Measurements from ENCODE around the gene MKLN1. TPM values are rescaled to one million over a fixed set of nuclear protein-coding genes. Genes with fewer than 3 reads are reported as not detected.
"Not testable (repeated sequence)": the region's sequence is repeated elsewhere in the genome, so short reads cannot be mapped to it uniquely, and the experiment has no call there.

The MKLN1 gene
- total RNA-seq, 1 donor from 2014 or later: 46.1 TPM

DNA sequence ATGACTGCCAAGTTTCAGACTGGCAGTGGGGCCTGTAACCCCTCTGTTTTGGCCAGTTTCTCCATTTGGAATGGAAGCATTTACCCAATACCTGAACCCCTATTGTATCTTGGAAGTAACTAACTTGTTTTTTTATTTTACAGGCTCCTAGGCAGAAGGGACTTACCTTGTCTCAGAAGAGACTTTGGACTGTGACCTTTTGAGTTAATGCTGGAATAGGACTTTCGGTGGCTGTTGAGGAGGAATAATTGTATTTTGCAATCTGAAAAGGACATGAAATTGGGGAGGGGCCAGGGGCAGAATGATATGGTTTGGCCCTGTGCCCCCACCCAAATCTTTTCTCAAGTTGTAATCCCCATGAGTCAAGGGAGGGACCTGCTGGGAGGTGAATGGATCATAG lies 20.0 kb upstream of the MKLN1 start:
- intact Hi-C loops (cut with micrococcal nuclease): no loop called here

- intact Hi-C loops (cut with micrococcal nuclease): no loop called here
Measured at GRCh38 chr7:131312838-131313237, 14.8 kb upstream of the MKLN1 start.

GRCh38 chr7:131320603-131321002 lies 7.1 kb upstream of the MKLN1 start:
- intact Hi-C loops (cut with micrococcal nuclease): loop anchor here (10.0 kb wide), 2 partner anchors 656 to 876 kb away; partner anchors contain the start of genes CEP41 and COPG2

DNA sequence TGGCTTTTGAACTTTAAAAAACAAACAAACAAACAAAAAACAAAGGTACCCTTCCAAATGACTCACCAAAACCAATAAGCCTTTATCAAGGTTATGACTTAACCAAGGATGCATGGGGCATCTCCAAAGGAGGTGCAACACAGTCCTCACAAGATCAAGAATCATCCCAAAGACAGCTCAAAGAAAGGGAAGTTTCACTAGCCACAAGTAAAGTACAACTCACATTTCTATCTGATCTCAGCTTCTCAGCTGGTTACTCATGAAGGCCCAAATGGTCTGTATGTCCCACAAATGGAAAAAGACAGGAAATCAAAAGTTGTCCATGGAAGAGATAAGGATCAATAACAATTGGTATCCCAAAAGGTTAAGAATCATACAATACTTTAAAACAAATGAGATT lies 6.0 kb upstream of the MKLN1 start:
- intact Hi-C loops (cut with micrococcal nuclease): loop anchor here (10.0 kb wide), 2 partner anchors 657 to 877 kb away; partner anchors contain the start of genes CEP41 and COPG2

- intact Hi-C loops (cut with micrococcal nuclease): loop anchor here (10.0 kb wide), 2 partner anchors 657 to 877 kb away; partner anchors contain the start of genes CEP41 and COPG2
Measured at GRCh38 chr7:131322061-131322460, 5.6 kb upstream of the MKLN1 start.

DNA sequence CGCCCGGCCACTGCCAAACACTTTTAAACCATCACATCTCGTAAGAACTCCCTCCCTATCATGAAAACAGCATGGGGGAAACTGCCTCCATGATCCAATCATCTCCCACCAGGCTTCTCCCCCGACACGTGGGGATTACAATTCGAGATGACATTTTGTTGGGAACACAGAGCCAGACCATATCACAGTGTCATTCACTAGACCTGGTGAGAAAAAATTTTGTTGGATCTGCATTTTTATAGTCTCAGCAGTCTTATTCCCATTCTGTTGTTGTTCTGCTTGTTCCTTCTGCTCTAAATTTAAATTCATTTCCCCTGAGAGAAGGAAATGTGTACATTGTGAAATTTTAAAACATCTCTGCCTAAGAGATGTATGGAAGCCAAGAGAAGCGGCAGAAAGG lies 4.8 kb upstream of the MKLN1 start:
- intact Hi-C loops (cut with micrococcal nuclease): loop anchor here (10.0 kb wide), 2 partner anchors 658 to 878 kb away; partner anchors contain the start of genes CEP41 and COPG2

DNA sequence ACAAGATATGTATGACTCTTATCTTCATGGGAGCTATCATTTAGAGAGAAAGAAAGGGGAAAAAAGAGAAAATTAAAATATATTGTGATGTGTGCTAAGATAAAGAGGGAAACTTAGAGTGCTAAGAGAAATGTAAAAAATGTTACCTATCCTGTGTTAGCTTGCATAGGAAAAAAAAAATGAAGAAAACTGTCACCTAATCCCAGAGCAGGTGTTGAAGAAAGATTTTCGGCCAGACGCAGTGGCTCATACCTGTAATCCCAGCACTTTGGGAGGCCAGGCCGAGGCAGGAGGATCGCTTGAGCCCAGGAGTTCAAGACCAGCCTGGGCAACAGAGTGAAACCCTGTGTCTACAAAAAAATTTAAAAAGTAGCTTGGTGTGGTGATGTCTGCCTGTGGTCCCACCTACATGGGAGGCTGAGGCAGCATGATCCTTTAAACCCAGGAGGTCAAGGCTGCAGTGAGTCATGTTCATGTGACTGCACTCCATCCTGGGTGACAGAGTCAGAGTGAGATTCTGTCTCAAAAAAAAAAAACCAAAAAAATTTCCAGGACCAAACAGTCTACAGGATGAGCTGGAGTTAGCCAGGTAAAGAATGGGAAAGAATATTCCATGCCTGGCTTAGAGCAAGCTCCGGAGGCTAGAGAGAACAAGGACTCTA lies 2.4 kb upstream of the MKLN1 start:
- intact Hi-C loops (cut with micrococcal nuclease): loop anchor here (5.0 to 10.0 kb wide), 5 partner anchors 177 to 1373 kb away; partner anchors contain the start of genes CEP41, COPG2 and UBE2H

DNA sequence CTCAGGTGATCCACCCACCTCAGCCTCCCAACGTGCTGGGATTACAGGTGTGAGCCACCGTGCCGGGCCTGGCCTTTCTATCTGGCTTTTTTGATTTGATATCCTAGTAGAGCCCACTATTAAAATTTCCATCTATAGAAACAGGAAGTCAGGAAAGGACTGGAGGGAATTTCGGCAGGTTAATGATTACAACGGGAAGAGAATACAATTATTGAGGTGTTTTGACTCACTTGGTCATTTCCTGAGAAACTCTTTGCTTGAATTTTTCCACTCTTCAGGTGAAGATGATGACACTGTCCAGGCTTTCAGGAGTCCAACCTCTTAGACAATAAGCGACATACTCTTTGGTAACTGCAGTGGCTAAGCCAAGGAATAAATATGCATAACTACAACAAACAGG lies 1.1 kb upstream of the MKLN1 start:
- intact Hi-C loops (cut with micrococcal nuclease): loop anchor here (2.0 to 10.0 kb wide), 7 partner anchors 44 to 1756 kb away; partner anchors contain the start of genes CEP41, CHCHD3, COPG2 and UBE2H

DNA sequence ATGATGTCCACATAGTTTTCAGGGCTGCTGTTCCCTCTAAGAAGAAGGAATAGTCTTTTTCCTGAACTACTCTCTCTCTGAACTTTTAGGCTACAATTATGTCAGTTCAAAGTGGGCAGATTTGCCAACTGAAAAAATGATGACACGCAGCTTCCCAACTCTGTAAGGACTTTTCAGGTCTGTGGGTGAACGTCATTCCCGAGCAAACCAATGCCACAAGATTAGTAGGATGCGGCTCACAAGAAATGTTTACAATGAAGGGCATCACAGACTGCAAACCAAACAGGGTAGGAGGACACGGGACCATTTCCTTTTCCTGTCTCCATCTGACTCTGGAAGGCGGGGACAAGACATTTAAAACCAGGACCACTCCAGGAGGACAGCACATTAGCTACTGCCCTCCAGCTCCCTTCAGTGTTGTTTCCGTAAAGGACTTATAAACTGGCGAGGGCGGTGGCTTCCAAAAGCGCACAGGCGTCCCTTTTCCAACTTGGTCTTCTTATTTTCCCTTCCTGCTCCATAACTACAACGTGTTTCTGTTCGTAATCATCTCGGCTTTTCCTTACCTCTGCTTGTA lies 539 bp upstream of the MKLN1 start:
- intact Hi-C loops (cut with micrococcal nuclease): loop anchor here (1.0 to 10.0 kb wide), 11 partner anchors 44 to 1756 kb away; partner anchors contain the start of genes CEP41, CHCHD3, COPG2 and UBE2H

DNA sequence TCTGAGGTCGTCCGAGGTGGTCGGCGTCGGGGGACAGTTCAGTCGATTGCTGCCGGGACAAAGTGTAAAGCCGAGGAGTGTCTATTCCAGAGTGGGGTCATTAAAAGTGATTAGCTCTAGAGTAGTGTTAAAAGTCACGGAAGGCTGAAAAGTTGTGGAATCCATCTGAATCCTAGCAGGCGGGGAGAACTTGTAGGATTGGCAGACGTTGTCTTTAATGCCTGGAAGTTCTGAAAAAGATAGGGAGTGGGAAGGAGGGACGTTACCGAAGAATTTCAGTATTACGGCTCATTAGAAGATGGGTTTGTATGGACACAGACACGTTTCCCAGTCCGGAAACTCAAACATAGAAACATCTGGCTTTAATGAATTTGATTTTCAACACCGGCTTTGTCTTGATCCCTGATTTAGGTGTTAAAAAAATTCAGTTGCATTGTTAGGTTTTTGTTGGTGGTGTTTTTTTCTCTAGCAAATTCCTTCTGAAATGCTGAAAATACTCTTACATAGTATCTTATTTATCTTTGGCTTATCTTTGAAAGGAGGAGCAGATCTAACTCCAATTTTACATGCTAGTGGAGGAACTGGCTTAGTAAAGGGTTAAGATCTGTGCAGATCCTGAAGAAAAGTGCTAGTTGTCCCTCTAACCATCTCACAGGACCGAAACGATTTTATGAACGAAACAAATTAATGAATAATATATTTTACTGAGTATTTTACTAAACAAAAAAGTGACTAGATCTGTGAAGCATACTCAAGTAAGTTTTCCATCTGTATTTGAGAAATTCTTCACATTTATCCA lies 900 bp downstream of the MKLN1 start:
- intact Hi-C loops (cut with micrococcal nuclease): loop anchor here (1.0 to 10.0 kb wide), 7 partner anchors 93 to 1376 kb away; partner anchors contain the start of genes CEP41, COPG2, KLHDC10 and UBE2H

GRCh38 chr7:131329176-131329570 lies 1.5 kb downstream of the MKLN1 start:
- intact Hi-C loops (cut with micrococcal nuclease): loop anchor here (5.0 to 10.0 kb wide), 5 partner anchors 173 to 1377 kb away; partner anchors contain the start of genes CEP41, COPG2 and UBE2H

GRCh38 chr7:131330299-131330698 lies 2.6 kb downstream of the MKLN1 start:
- intact Hi-C loops (cut with micrococcal nuclease): no loop called here

DNA sequence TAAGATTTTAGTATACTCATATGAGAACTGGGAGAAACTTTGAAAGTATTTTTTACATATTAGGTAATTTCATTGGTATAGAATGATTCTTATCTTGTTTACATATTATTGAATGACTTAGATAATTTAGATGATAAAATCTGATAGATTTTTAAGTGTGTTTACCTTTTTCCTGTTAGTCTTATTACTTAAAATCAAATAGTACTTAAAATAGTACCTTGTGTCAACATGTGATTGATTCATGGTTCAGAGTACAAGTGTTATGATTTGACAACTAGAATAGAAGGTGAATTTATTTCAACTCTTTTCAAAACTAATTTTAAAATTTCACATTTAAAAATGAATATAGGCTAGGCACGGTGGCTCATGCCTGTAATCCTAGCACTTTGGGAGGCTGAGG lies 4.1 kb downstream of the MKLN1 start:
- intact Hi-C loops (cut with micrococcal nuclease): no loop called here

- intact Hi-C loops (cut with micrococcal nuclease): not testable (repeated sequence)
Measured at GRCh38 chr7:131332729-131333128, 5.1 kb downstream of the MKLN1 start.

GRCh38 chr7:131335639-131336381 lies 8.1 kb downstream of the MKLN1 start:
- intact Hi-C loops (cut with micrococcal nuclease): no loop called here

- intact Hi-C loops (cut with micrococcal nuclease): no loop called here
Measured at GRCh38 chr7:131336956-131337355, 9.3 kb downstream of the MKLN1 start.

DNA sequence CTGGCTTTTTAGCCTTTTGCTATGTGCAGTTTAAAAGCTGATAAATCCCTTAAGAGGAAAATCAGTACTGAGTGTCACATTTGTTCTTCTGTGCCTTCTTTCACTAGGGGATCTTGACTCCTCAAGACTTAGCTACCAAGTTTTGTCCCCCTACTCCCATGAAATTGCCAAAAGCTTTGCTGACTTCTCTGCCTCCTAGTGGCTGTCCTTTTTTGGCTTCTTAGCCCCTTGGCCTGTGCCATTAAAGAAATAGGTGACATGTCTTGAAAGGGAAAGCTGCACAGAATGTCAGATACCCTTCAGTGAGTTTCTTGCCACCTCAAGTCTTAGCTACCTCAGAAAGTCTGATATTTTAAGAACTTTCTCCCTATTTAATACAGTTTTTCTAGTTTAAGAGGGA lies 10.5 kb downstream of the MKLN1 start:
- intact Hi-C loops (cut with micrococcal nuclease): no loop called here

DNA sequence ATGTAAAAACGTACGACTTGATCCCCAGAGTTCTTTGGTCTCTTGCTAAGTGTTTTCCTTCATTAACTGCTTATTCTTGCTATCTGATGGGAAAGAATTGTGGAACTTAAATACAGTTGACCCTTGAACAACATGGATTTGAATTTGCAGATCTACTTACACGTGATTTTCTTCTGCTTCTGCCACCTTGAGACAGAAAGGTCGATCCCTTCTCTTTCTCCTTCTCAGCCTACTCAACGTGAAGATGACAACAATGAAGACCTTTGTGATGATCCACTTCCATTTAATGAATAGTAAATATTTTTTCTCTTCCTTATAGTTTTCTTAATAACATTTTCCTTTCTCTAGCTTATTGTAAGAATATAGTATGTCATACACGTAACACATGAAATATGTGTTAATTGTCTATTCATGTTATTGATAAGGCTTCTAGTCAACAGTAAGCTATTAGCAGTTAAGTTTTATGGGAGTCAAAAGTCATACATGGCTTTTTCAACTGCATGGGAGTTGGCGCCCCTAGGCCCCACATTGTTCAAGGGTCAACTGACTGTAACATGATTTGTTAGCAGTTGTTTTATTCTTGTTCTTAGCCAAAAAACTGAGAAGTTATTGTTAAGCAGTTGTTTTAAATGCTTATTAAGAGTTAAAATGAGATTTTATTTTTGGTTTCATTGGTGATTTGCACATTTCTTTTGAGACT lies 11.2 kb downstream of the MKLN1 start:
- intact Hi-C loops (cut with micrococcal nuclease): no loop called here

- intact Hi-C loops (cut with micrococcal nuclease): no loop called here
Measured at GRCh38 chr7:131341690-131342089, 14.0 kb downstream of the MKLN1 start.

GRCh38 chr7:131342864-131343442 lies 15.3 kb downstream of the MKLN1 start:
- intact Hi-C loops (cut with micrococcal nuclease): no loop called here
